Activated CD8-positive, alpha-beta T cell treated with anti-CD3 and anti-CD28 coated beads, Interleukin-2, amount 10 ng/mL, durations not matched to agents 7 days and 5 days (primary cell): ENCODE results near the gene FUT9. TPM values are rescaled to one million over a fixed set of nuclear protein-coding genes. Genes with fewer than 3 reads are reported as not detected.

ENCODE experiments used
- ATAC-seq: fragments of 150-1000 bp; cut with Tn5 transposase; one replicate; pipeline ENCODE4 v1.10.0; 2021; ENCODE audit warnings: moderate library complexity
- CTCF ChIA-PET: fragments of 350-600 bp; sonication (Branson Sonifier 250); formaldehyde crosslinking; loops from one replicate; lab custom pipeline; 2021; ENCODE audit warnings: antibody characterized with exemption; lab: Charles Lee
- POLR2A ChIA-PET: fragments of 350-600 bp; sonication (Branson Sonifier 250); formaldehyde crosslinking; loops from one replicate; lab custom pipeline; 2021; ENCODE audit warnings: antibody characterized with exemption; lab: Charles Lee
- DNase-seq: peaks from one replicate; pipeline ENCODE4 v3.0.0-alpha.2; 2020
- H3K27ac Mint-ChIP-seq: one replicate; pipeline ENCODE4 v1.8.0; 2021; ENCODE audit warnings: mild to moderate bottlenecking, mixed read lengths
- H3K27me3 Mint-ChIP-seq: one replicate; pipeline ENCODE4 v1.8.0; 2021; ENCODE audit warnings: low read depth, mixed read lengths
- H3K36me3 Mint-ChIP-seq: one replicate; pipeline ENCODE4 v1.8.0; 2021; ENCODE audit warnings: low read depth, mixed read lengths
- H3K4me1 Mint-ChIP-seq: one replicate; pipeline ENCODE4 v1.8.0; 2021; ENCODE audit warnings: low read depth, mixed read lengths
- H3K4me3 Mint-ChIP-seq: one replicate; pipeline ENCODE4 v1.8.0; 2021; ENCODE audit warnings: mild to moderate bottlenecking, mixed read lengths
- H3K9me3 Mint-ChIP-seq: one replicate; pipeline ENCODE4 v1.8.0; 2022; ENCODE audit warnings: mixed read lengths; ENCODE audit not compliant: insufficient read depth
- total RNA-seq, 2 experiments: library from RNA; stranded (reverse); gene quantifications; one replicate each; pipeline ENCODE4 v1.2.3, GENCODE V29; 2021

The FUT9 gene
- total RNA-seq, 2 experiments from 2014 or later: not detected

DNA sequence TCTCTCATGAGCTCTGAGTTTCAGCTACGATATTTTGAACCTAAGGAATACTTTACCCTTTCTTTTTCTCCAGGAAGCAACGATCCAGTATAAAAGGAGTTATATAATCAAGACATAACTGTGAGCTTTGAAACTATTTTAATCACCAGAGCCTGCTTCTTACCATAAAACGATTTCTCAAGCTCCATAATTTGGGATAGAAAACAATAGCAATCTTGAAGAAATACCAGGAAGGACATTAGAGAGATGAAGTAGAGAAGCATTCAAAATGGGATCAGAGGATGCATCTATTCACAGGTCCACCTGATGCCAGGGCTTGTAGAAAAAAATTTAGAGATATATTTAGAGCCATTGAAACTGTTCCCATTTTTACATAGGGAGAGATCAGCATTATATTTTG is 135.9 kb downstream of the FUT9 start:
- Mint-ChIP-seq H3K9me3 (no peaks in the 10 kb centered on the region), H3K4me3 (no peak overlapping the region), H3K36me3 (no peaks in the 10 kb centered on the region), H3K4me1 (no peaks in the 10 kb centered on the region), H3K27ac (no peak overlapping the region), H3K27me3 (no peaks in the 10 kb centered on the region)
- POLR2A ChIA-PET: no interaction called here
- ATAC-seq (no peak), DNase-seq (no peak)
- CTCF ChIA-PET: no interaction called here

DNA sequence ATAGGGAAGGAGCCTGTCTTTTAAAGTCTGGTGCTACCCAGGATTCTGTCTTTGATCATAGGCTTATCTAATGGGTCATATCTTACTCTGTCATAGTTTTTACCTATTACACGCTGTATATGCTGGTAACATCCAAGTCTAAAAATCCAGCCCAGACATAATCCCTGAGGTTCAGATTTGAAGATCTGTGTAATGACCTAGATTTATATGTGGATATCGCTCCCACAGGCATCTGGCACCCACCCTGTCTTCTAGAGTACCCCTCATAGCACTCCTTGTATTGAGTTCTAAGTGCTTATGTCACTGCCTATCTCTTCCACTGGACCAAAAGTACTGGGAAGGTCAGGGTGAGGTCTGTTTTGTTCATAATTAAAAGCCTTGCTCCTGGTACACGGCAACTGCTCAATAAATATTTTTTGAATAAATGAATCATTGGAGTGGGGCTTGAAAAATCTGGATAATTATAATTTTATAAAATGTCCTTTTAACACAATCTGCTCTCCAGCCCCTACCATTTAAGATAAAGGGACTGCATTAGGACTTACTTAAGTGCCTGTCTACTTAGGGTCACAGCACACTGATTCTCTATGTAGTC is 136.4 kb downstream of the FUT9 start:
- ATAC-seq (no peak), DNase-seq (no peak)
- Mint-ChIP-seq H3K27ac (no peak overlapping the region), H3K36me3 (no peaks in the 10 kb centered on the region), H3K27me3 (no peaks in the 10 kb centered on the region), H3K4me1 (no peaks in the 10 kb centered on the region), H3K4me3 (no peak overlapping the region), H3K9me3 (no peaks in the 10 kb centered on the region)
- POLR2A ChIA-PET: no interaction called here
- CTCF ChIA-PET: no interaction called here

DNA sequence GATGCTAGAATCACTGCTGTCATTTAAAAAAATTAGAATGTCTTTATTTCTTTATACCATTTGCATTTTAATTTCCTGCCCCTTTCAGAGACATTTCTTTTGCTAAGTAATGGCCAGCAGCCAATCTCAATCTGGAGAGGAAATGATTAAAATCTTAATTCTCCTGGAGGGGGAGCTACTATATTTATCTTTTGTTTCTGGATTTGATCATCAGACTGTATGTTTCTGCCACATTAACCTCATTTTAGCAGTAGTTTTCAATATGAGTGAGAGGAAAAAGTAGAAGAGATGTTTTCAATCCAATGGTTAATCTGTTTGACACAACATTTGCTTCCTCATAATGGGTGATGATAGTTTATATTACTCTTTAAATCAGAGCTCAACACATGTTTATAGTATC is 138.0 kb downstream of the FUT9 start:
- H3K27me3 Mint-ChIP-seq: no peaks in the 10 kb centered on the region
- H3K4me1 Mint-ChIP-seq: no peaks in the 10 kb centered on the region
- ATAC-seq (no peak), DNase-seq (no peak)
- POLR2A ChIA-PET: no interaction called here
- no peak overlapping the region for H3K4me3 Mint-ChIP-seq
- no peak overlapping the region for H3K27ac Mint-ChIP-seq
- CTCF ChIA-PET: no interaction called here
- H3K9me3 Mint-ChIP-seq: no peaks in the 10 kb centered on the region
- no peaks in the 10 kb centered on the region for H3K36me3 Mint-ChIP-seq

DNA sequence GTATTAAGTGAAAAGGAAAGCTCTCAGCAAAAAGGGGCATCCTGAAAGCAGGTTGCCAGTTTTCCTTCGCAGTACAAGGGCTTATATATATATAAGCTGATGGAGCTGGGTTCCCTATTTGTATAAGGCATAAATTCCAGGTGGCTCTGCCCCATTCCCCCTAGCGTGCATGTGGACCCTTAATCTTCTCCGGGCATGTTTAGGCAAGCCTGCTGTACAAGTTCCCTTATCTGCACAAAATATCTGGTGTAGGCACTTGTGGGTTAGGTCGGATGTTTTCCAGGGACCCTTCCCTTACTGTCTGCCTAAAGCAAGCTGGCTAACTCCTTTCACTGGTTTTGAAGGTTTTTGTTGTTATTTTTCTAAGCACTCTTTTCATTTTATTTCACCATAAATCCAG is 140.7 kb downstream of the FUT9 start:
- POLR2A ChIA-PET: interaction anchor here (0.6 kb wide), 1 partner anchor 231 kb away, joined by 4 read pairs; no protein-coding TSS in a partner anchor
- ATAC-seq: no peak
- Mint-ChIP-seq H3K9me3 (no peaks in the 10 kb centered on the region), H3K27ac (no peak overlapping the region), H3K4me3 (no peak overlapping the region), H3K36me3 (no peaks in the 10 kb centered on the region), H3K4me1 (no peaks in the 10 kb centered on the region), H3K27me3 (no peaks in the 10 kb centered on the region)
- no peak for DNase-seq
- CTCF ChIA-PET: no interaction called here

DNA sequence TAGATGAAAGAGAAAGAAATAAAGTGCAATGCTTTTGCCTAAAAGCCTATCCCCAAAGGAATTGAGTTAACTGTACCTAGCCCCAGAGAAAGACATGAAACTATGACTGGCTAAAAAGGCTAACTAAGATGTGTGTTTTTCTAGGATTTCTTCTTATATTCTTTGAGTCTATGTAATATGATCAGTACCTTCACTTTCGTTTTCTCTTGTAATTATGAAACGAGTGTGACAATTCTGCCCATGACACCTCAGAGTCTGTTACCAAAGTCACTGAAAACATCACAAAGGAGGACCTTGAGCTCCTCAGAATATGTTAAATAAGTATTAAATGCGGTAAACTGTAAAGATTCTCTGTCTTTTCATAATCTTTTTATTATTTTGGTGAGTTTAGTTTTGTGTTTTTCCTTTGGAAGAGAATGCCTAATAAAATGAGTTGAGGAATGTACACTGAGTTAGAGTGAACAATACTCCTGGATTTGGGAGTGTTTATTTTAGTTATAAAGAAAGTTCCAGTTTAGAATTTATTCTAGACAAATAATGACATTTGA is 141.3 kb downstream of the FUT9 start:
- ChIA-PET CTCF (no interaction called here), POLR2A (no interaction called here)
- H3K36me3 Mint-ChIP-seq: no peaks in the 10 kb centered on the region
- no peak for ATAC-seq
- H3K4me1 Mint-ChIP-seq: no peaks in the 10 kb centered on the region
- H3K9me3 Mint-ChIP-seq: no peaks in the 10 kb centered on the region
- H3K27ac Mint-ChIP-seq: no peak overlapping the region
- no peak overlapping the region for H3K4me3 Mint-ChIP-seq
- no peak for DNase-seq
- no peaks in the 10 kb centered on the region for H3K27me3 Mint-ChIP-seq

DNA sequence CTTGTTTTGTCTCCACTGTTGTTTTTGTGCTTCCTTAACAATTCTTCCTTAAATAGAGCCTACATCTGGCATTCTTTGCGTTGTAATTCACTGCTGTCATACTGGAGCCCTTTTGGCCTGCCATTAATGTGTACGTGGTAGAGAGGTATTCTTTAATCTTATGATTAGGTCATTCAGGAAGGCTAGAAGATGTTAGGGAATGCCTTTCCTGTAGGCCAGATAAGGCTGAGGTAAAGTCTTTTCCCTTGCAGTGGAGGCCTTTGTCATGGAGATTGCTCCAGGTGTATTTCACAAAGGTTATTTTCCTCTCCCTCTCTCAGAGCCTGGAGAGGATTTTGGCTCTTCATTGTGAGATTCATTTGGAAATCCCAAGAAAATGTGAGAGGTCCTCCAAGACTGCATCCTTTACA is 146.9 kb downstream of the FUT9 start:
- Mint-ChIP-seq H3K27ac (no peak overlapping the region), H3K36me3 (no peaks in the 10 kb centered on the region), H3K4me1 (no peaks in the 10 kb centered on the region), H3K9me3 (no peaks in the 10 kb centered on the region), H3K4me3 (no peak overlapping the region), H3K27me3 (no peaks in the 10 kb centered on the region)
- ChIA-PET CTCF (no interaction called here), POLR2A (no interaction called here)
- ATAC-seq (no peak), DNase-seq (no peak)

- DNase-seq (no peak), ATAC-seq (no peak)
- Mint-ChIP-seq H3K9me3 (no peaks in the 10 kb centered on the region), H3K36me3 (no peaks in the 10 kb centered on the region), H3K27me3 (no peaks in the 10 kb centered on the region), H3K4me3 (no peak overlapping the region), H3K4me1 (no peaks in the 10 kb centered on the region), H3K27ac (no peak overlapping the region)
- ChIA-PET CTCF (no interaction called here), POLR2A (no interaction called here)
These were observed 149.0 kb downstream of the FUT9 start for GRCh38 chr6:96164802-96165201.

GRCh38 chr6:96171112-96171511 is 155.3 kb downstream of the FUT9 start:
- CTCF ChIA-PET: no interaction called here
- Mint-ChIP-seq H3K9me3 (no peaks in the 10 kb centered on the region), H3K27me3 (no peaks in the 10 kb centered on the region), H3K4me1 (no peaks in the 10 kb centered on the region), H3K4me3 (no peak overlapping the region), H3K27ac (no peak overlapping the region), H3K36me3 (no peaks in the 10 kb centered on the region)
- POLR2A ChIA-PET: no interaction called here
- DNase-seq (no peak), ATAC-seq (no peak)

- H3K4me1 Mint-ChIP-seq: no peaks in the 10 kb centered on the region
- ATAC-seq: no peak
- no peak overlapping the region for H3K4me3 Mint-ChIP-seq
- no peak for DNase-seq
- H3K27ac Mint-ChIP-seq: no peak overlapping the region
- H3K9me3 Mint-ChIP-seq: no peaks in the 10 kb centered on the region
- POLR2A ChIA-PET: no interaction called here
- CTCF ChIA-PET: no interaction called here
- no peaks in the 10 kb centered on the region for H3K36me3 Mint-ChIP-seq
- H3K27me3 Mint-ChIP-seq: no peaks in the 10 kb centered on the region
These were observed 169.0 kb downstream of the FUT9 start for GRCh38 chr6:96184798-96185197.

GRCh38 chr6:96186094-96186493 is 170.3 kb downstream of the FUT9 start:
- no peaks in the 10 kb centered on the region for H3K27me3 Mint-ChIP-seq
- H3K36me3 Mint-ChIP-seq: no peaks in the 10 kb centered on the region
- no peaks in the 10 kb centered on the region for H3K9me3 Mint-ChIP-seq
- DNase-seq (no peak), ATAC-seq (no peak)
- CTCF ChIA-PET: no interaction called here
- H3K27ac Mint-ChIP-seq: no peak overlapping the region
- H3K4me3 Mint-ChIP-seq: no peak overlapping the region
- H3K4me1 Mint-ChIP-seq: no peaks in the 10 kb centered on the region
- POLR2A ChIA-PET: no interaction called here

DNA sequence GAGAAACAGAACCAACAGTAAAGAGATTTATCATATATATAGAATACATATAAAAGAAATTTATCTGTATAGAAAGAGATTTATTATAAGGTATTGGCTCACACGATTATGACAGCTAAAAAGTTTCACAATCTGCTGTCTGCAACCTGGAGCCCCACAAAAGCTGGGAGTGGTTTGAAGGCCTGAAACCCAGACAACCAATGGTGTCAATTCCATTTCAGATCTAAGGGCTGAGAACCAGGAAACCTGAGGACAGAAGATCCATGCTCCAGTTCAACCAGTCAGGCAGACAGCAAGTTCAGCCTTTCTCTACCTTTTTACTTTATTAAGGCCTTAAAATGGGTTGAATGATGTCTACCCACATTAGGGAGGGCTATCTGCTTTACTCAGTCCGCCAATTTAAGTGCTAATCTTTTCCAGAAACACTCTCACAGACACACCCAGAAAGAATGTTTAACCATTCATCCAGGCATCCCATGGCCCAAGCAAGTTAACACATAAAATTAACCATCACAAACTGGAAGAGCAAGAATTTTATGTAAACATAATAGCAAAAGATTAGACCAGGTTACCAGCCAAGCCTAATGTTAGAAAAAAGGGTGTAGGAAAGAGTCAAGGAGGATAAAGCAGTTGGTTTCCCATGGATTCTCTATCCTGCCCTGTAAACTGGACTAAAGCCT is 170.9 kb downstream of the FUT9 start:
- CTCF ChIA-PET: no interaction called here
- ATAC-seq: no peak

GRCh38 chr6:96194675-96195074 is 178.9 kb downstream of the FUT9 start:
- H3K4me3 Mint-ChIP-seq: no peak overlapping the region
- POLR2A ChIA-PET: no interaction called here
- CTCF ChIA-PET: no interaction called here
- no peak for ATAC-seq
- H3K36me3 Mint-ChIP-seq: no peaks in the 10 kb centered on the region
- H3K9me3 Mint-ChIP-seq: no peaks in the 10 kb centered on the region
- no peaks in the 10 kb centered on the region for H3K4me1 Mint-ChIP-seq
- no peaks in the 10 kb centered on the region for H3K27me3 Mint-ChIP-seq
- no peak for DNase-seq
- no peak overlapping the region for H3K27ac Mint-ChIP-seq

More for the DNA sequence above, 170.9 kb downstream of the FUT9 start:
- Mint-ChIP-seq H3K27me3 (no peaks in the 10 kb centered on the region), H3K27ac (no peak overlapping the region), H3K9me3 (no peaks in the 10 kb centered on the region), H3K4me1 (no peaks in the 10 kb centered on the region), H3K4me3 (no peak overlapping the region), H3K36me3 (no peaks in the 10 kb centered on the region)
- POLR2A ChIA-PET: no interaction called here
- no peak for DNase-seq
